GM21576 (cell line): ENCODE measurements around the gene IL13RA2.

Source experiments
- ATAC-seq: cut with Tn5 transposase; IDR thresholded peaks from one replicate; pipeline ENCODE4 v1.9.1; 2021; ENCODE audit warnings: mild to moderate bottlenecking, moderate library complexity; ENCODE audit not compliant: unreplicated experiment

IL13RA2 gene

GRCh38 chrX:115017455-115017854 lies at the start of gene IL13RA2:
Gene IL13RA2 (minus strand): TSS chrX:115017616. CDS start chrX:115017269, 347 bp downstream.
- ATAC-seq, result no peak

GRCh38 chrX:115065304-115065703 lies 47.9 kb upstream of the IL13RA2 start:
- no peak for ATAC-seq

- ATAC-seq, result no peak
These were observed 42.6 kb upstream of the IL13RA2 start for GRCh38 chrX:115060013-115060412.

GRCh38 chrX:115058276-115058675 lies 40.9 kb upstream of the IL13RA2 start:
- ATAC-seq, result no peak

- ATAC-seq, result no peak
These were observed 37.5 kb upstream of the IL13RA2 start for GRCh38 chrX:115054876-115055275.

- no peak for ATAC-seq
These were observed 35.8 kb upstream of the IL13RA2 start for GRCh38 chrX:115053223-115053622.

- no peak for ATAC-seq
These were observed 30.3 kb upstream of the IL13RA2 start for GRCh38 chrX:115047715-115048114.

- no peak for ATAC-seq
These were observed 29.8 kb upstream of the IL13RA2 start for GRCh38 chrX:115047181-115047580.

GRCh38 chrX:115040417-115040816 lies 23.0 kb upstream of the IL13RA2 start:
- ATAC-seq, result no peak

- no peak for ATAC-seq
These were observed 21.0 kb upstream of the IL13RA2 start for GRCh38 chrX:115038406-115038805.

GRCh38 chrX:115036029-115036428 lies 18.6 kb upstream of the IL13RA2 start:
- ATAC-seq, result no peak

- ATAC-seq, result no peak
These were observed 14.6 kb upstream of the IL13RA2 start for GRCh38 chrX:115031989-115032388.

- ATAC-seq, result no peak
These were observed 13.2 kb upstream of the IL13RA2 start for GRCh38 chrX:115030625-115031024.

- ATAC-seq, result no peak
These were observed 12.6 kb upstream of the IL13RA2 start for GRCh38 chrX:115029869-115030570.

GRCh38 chrX:115029440-115029839 lies 12.0 kb upstream of the IL13RA2 start:
- ATAC-seq, result no peak

- ATAC-seq, result no peak
These were observed 6.4 kb upstream of the IL13RA2 start for GRCh38 chrX:115023811-115024210.

GRCh38 chrX:115023139-115023538 lies 5.7 kb upstream of the IL13RA2 start:
- ATAC-seq, result no peak

- ATAC-seq, result no peak
These were observed 3.7 kb upstream of the IL13RA2 start for GRCh38 chrX:115021121-115021520.

GRCh38 chrX:115018944-115019343 lies 1.5 kb upstream of the IL13RA2 start:
- ATAC-seq, result no peak

GRCh38 chrX:115018040-115018647 lies 728 bp upstream of the IL13RA2 start:
- ATAC-seq, result no peak

GRCh38 chrX:115013705-115014104 lies 3.7 kb downstream of the IL13RA2 start:
- ATAC-seq, result no peak

- ATAC-seq, result no peak
These were observed 6.0 kb downstream of the IL13RA2 start for GRCh38 chrX:115011428-115011827.

GRCh38 chrX:114999906-115000305 lies 17.5 kb downstream of the IL13RA2 start:
- ATAC-seq, result no peak
